ENCODE data around the gene VPS39. TPM values are rescaled to one million over a fixed set of nuclear protein-coding genes. Genes with fewer than 3 reads are reported as not detected.

Gene VPS39
- total and polyA plus RNA-seq, 2 of the 8 experiments (the other 6 are each of a cell fraction or from before 2014, with no cell fraction given) = 34.4 to 36.6 TPM

GRCh38 chr15:42199126-42199525, 9.0 kb downstream of the VPS39 start:
- peaks cover 0 to 3% of the 10 kb centered on the region in 2 experiments for H4K20me1 ChIP-seq (replicated peaks in 1 of 2; ENCODE audit: control insufficient read depth in 1 of 2, insufficient read depth in 2 of 2, low read length in 2 of 2)
- H2BK5ac ChIP-seq (ENCODE audit: low read depth, low read length) = no peak overlapping the region
- no peak overlapping the region for H3K4ac ChIP-seq (replicated peaks; ENCODE audit: insufficient read length, low read depth, low read length)
- no peak overlapping the region for H3K23ac ChIP-seq (ENCODE audit: insufficient read length)
- H3K18ac ChIP-seq (ENCODE audit: extremely low read depth, low read length) = no peak overlapping the region
- H2AK5ac ChIP-seq (ENCODE audit: low read depth, low read length) = no peak overlapping the region
- WGBS, 2 experiments (ENCODE audit: extremely low coverage in 1 of 2, insufficient coverage in 1 of 2, insufficient read length in 1 of 2, insufficient replicate concordance in 2 of 2, low coverage in 1 of 2, low lambda C conversion rate in 2 of 2, missing lambda C conversion rate in 1 of 2) = 85% methylated on average over 5 of the region's 5 CpGs; no CpG with 5 or more reads in 1 of the 2 experiments
- H4K8ac ChIP-seq (ENCODE audit: extremely low read depth, insufficient read depth, low read length) = no peak overlapping the region
- H3K56ac ChIP-seq (replicated peaks; ENCODE audit: insufficient read length, low read depth, low read length) = no peak overlapping the region
- POLR2A ChIA-PET (ENCODE audit: partially characterized antibody) = interaction anchor here (2.3 kb wide), 1 partner anchor 9 kb away, joined by 10 read pairs; the partner anchor contains the start of gene VPS39
- no peaks in the 10 kb centered on the region for H3K27me3 ChIP-seq (replicated peaks in 1 of 4; ENCODE audit: control insufficient read depth in 3 of 4, extremely low read depth in 1 of 4, insufficient read depth in 3 of 4, low read length in 3 of 4)
- no peaks in the 10 kb centered on the region for H3K9me3 ChIP-seq (ENCODE audit: insufficient read depth in 2 of 2, low read depth in 1 of 2, low read length in 1 of 2)
- no peak overlapping the region for H3K14ac ChIP-seq (ENCODE audit: insufficient read length)
- peaks cover 0 to 10% (median 0%) of the 10 kb centered on the region in 4 experiments; a peak in 2 of 8 replicates for H3K36me3 ChIP-seq (ENCODE audit: control insufficient read depth in 2 of 4, insufficient read depth in 4 of 4, low read length in 3 of 4)
- no peak overlapping the region for H4K5ac ChIP-seq (ENCODE audit: insufficient read length, low read depth, low read length)
- H2AFZ ChIP-seq (ENCODE audit: low read length) = no peak overlapping the region
- H3K79me1 ChIP-seq (ENCODE audit: low read depth, low read length) = no peaks in the 10 kb centered on the region
- no peak overlapping the region for H3K4me2 ChIP-seq (ENCODE audit: insufficient read depth in 1 of 2, low read depth in 2 of 2, low read length in 2 of 2)
- H2BK12ac ChIP-seq (ENCODE audit: low read depth, low read length) = no peak overlapping the region
- no peak overlapping the region for H2BK120ac ChIP-seq (replicated peaks; ENCODE audit: low read depth, low read length)
- FAIRE-seq = no peak
- H3K9ac ChIP-seq (replicated peaks in 1 of 4; ENCODE audit: extremely low read depth in 1 of 4, low read depth in 3 of 4, low read length in 3 of 4) = no peak overlapping the region
- H3K4me1 ChIP-seq (replicated peaks in 1 of 4; ENCODE audit: control insufficient read depth in 3 of 4, insufficient read depth in 4 of 4, low read length in 3 of 4) = no peaks in the 10 kb centered on the region
- no peak for DNase-seq (ENCODE audit: low read depth in 1 of 2, low spot score in 2 of 2)
- no peak overlapping the region for H2BK20ac ChIP-seq (ENCODE audit: low read length)
- no peaks in the 10 kb centered on the region for H3K23me2 ChIP-seq (ENCODE audit: low read depth, low read length)
- no peak overlapping the region for H3K4me3 ChIP-seq (ENCODE audit: extremely low read depth in 1 of 4, insufficient read depth in 2 of 4, low read depth in 3 of 4, low read length in 4 of 4)
- H3K27ac ChIP-seq (ENCODE audit: low read depth, low read length) = no peak overlapping the region
- CTCF ChIA-PET (ENCODE audit: partially characterized antibody) = interaction anchor here (1.3 kb wide), 1 partner anchor 16 kb away, joined by 3 read pairs; no protein-coding TSS in a partner anchor
- H4K91ac ChIP-seq (replicated peaks; ENCODE audit: insufficient read length, low read length) = no peak overlapping the region
- TF ChIP-seq POU5F1 (IDR thresholded peaks at IDR 0.05; ENCODE audit: low read depth, low read length) = no peak
- TF ChIP-seq ASH2L (IDR thresholded peaks at IDR 0.05; ENCODE audit: low read length) = no peak
- no peak for TF ChIP-seq SRF (IDR thresholded peaks at IDR 0.05; ENCODE audit: low read depth, low read length)
- TF ChIP-seq USF2 (IDR thresholded peaks at IDR 0.05; ENCODE audit: low read length) = no peak
- no peak for TF ChIP-seq CHD2 (IDR thresholded peaks at IDR 0.05; ENCODE audit: low read length)
- TF ChIP-seq RAD21 (IDR thresholded peaks at IDR 0.05 in 1 of 2, conservative IDR thresholded peaks at IDR 0.05 in 1 of 2; ENCODE audit: low read depth in 2 of 2, low read length in 2 of 2) = no peak
- TF ChIP-seq RFX5 (IDR thresholded peaks at IDR 0.05; ENCODE audit: borderline replicate concordance, low read depth, low read length) = no peak
- TF ChIP-seq TCF12 (IDR thresholded peaks at IDR 0.05; ENCODE audit: low read depth, low read length) = no peak
- TF ChIP-seq NANOG (IDR thresholded peaks at IDR 0.05; ENCODE audit: insufficient read depth, low read depth, low read length, poor library complexity, severe bottlenecking) = no peak
- H3K79me2 ChIP-seq (ENCODE audit: control insufficient read depth in 1 of 2, insufficient read depth in 2 of 2, low read length in 2 of 2) = no peaks in the 10 kb centered on the region; a peak in 1 of 4 replicates
- no peak overlapping the region for H2BK15ac ChIP-seq (ENCODE audit: low read length)
